BLaER1 treated with 17β-estradiol and CSF1 and Interleukin-3, amounts not matched to agents 10 nM and 100 nM (cell line): ENCODE results near the gene CRPPA.

ENCODE experiments used
- H3K27ac ChIP-seq, 11 experiments: shearing (Covaris generic); formaldehyde crosslinking; 2 replicates each; pipeline ENCODE4 v1.8.1; 2022
- H3K27me3 ChIP-seq, 11 experiments: shearing (Covaris generic); formaldehyde crosslinking; 2 replicates each; pipeline ENCODE4 v1.8.1; 2022
- H3K36me3 ChIP-seq, 11 experiments: shearing (Covaris generic); formaldehyde crosslinking; 2 replicates each; pipeline ENCODE4 v1.8.1; 2022
- H3K4me1 ChIP-seq, 10 experiments: shearing (Covaris generic); formaldehyde crosslinking; 2 replicates each; pipeline ENCODE4 v1.8.1; 2022
- H3K4me2 ChIP-seq, 11 experiments: shearing (Covaris generic); formaldehyde crosslinking; 2 replicates each; pipeline ENCODE4 v1.8.1; 2022
- H3K4me3 ChIP-seq, 10 experiments: shearing (Covaris generic); formaldehyde crosslinking; 2 replicates each; pipeline ENCODE4 v1.8.1; 2022
- H3K9ac ChIP-seq, 11 experiments: shearing (Covaris generic); formaldehyde crosslinking; 2 replicates each; pipeline ENCODE4 v1.8.1; 2022
- H3K9me3 ChIP-seq, 11 experiments: shearing (Covaris generic); formaldehyde crosslinking; replicated peaks in 1 of 11; 2 replicates each; pipeline ENCODE4 v1.8.1; 2022
- H4K20me1 ChIP-seq, 11 experiments: shearing (Covaris generic); formaldehyde crosslinking; 2 replicates each; pipeline ENCODE4 v1.8.1; 2022
- Cebpa-rat ChIP-seq, 11 experiments: shearing (Covaris generic); IDR thresholded peaks; 2 replicates each; pipeline ENCODE4 v1.8.1; 2022

CRPPA gene

GRCh38 chr7:16402940-16403339, 18.4 kb downstream of the CRPPA start:
- H3K4me1 ChIP-seq = peaks cover 0 to 13% (median 2%) of the 10 kb centered on the region in 10 experiments; a peak in 4 of 20 replicates
- peaks cover 0 to 4% (median 0%) of the 10 kb centered on the region in 11 experiments; a peak in 1 of 22 replicates for H4K20me1 ChIP-seq

GRCh38 chr7:16402091-16402490, 19.2 kb downstream of the CRPPA start:
- peaks cover 0 to 58% (median 0%) of the 10 kb centered on the region in 11 experiments; a peak in 7 of 22 replicates for H3K27me3 ChIP-seq
- H3K27ac ChIP-seq = no peak overlapping the region
- peaks cover 54 to 68% (median 61%) of the 10 kb centered on the region in 11 experiments for H3K9me3 ChIP-seq
- TF ChIP-seq Cebpa-rat (IDR thresholded peaks at IDR 0.05) = no peak
- no peak overlapping the region for H3K9ac ChIP-seq
- 0 out of 22 replicates have a peak, but pooled peaks cover 0 to 4% (median 0%) of the 10 kb centered on the region in 11 experiments for H3K36me3 ChIP-seq
- no peak overlapping the region for H3K4me3 ChIP-seq
- peaks cover 0 to 4% (median 0%) of the 10 kb centered on the region in 11 experiments; a peak in 1 of 22 replicates for H4K20me1 ChIP-seq
- no peak overlapping the region for H3K4me2 ChIP-seq
- peaks cover 0 to 13% (median 2%) of the 10 kb centered on the region in 10 experiments; a peak in 4 of 20 replicates for H3K4me1 ChIP-seq

More at GRCh38 chr7:16402940-16403339, 18.4 kb downstream of the CRPPA start:
- Histone ChIP-seq H3K4me3 (no peak overlapping the region), H3K9me3 (peaks cover 45 to 60% (median 53%) of the 10 kb centered on the region in 11 experiments), H3K36me3 (0 out of 22 replicates have a peak, but pooled peaks cover 0 to 4% (median 0%) of the 10 kb centered on the region in 11 experiments), H3K27me3 (peaks cover 0 to 66% (median 0%) of the 10 kb centered on the region in 11 experiments; a peak in 7 of 22 replicates), H3K4me2 (no peak overlapping the region), H3K9ac (no peak overlapping the region), H3K27ac (no peak overlapping the region)
- TF ChIP-seq Cebpa-rat (IDR thresholded peaks at IDR 0.05) = no peak

- peaks cover 0 to 46% (median 0%) of the 10 kb centered on the region in 11 experiments; a peak in 6 of 22 replicates for H3K27me3 ChIP-seq
- peaks cover 60 to 80% (median 67%) of the 10 kb centered on the region in 11 experiments for H3K9me3 ChIP-seq
- no peak overlapping the region for H3K27ac ChIP-seq
- peaks cover 0 to 13% (median 2%) of the 10 kb centered on the region in 10 experiments; a peak in 4 of 20 replicates for H3K4me1 ChIP-seq
- H4K20me1 ChIP-seq = peaks cover 0 to 4% (median 0%) of the 10 kb centered on the region in 11 experiments; a peak in 1 of 22 replicates
- H3K36me3 ChIP-seq = 0 out of 22 replicates have a peak, but pooled peaks cover 0 to 4% (median 0%) of the 10 kb centered on the region in 11 experiments
- H3K4me3 ChIP-seq = no peak overlapping the region
- H3K9ac ChIP-seq = no peak overlapping the region
- no peak for TF ChIP-seq Cebpa-rat (IDR thresholded peaks at IDR 0.05)
- no peak overlapping the region for H3K4me2 ChIP-seq
Observed at GRCh38 chr7:16400893-16401275, 20.5 kb downstream of the CRPPA start.

- Histone ChIP-seq H4K20me1 (peaks cover 0 to 4% (median 0%) of the 10 kb centered on the region in 11 experiments; a peak in 1 of 22 replicates), H3K4me1 (peaks cover 0 to 10% (median 2%) of the 10 kb centered on the region in 10 experiments; a peak in 4 of 20 replicates), H3K4me3 (no peak overlapping the region; a peak in 1 of 20 replicates), H3K27ac (no peak overlapping the region), H3K36me3 (0 out of 22 replicates have a peak, but pooled peaks cover 0 to 4% (median 0%) of the 10 kb centered on the region in 11 experiments), H3K9ac (no peak overlapping the region), H3K9me3 (peaks cover 60 to 83% (median 67%) of the 10 kb centered on the region in 11 experiments), H3K4me2 (no peak overlapping the region), H3K27me3 (peaks cover 0 to 43% (median 0%) of the 10 kb centered on the region in 11 experiments; a peak in 6 of 22 replicates)
- TF ChIP-seq Cebpa-rat (IDR thresholded peaks at IDR 0.05) = no peak
Observed at GRCh38 chr7:16399916-16400892, 21.1 kb downstream of the CRPPA start.

- Histone ChIP-seq H3K4me2 (no peak overlapping the region), H3K27me3 (peaks cover 0 to 49% (median 0%) of the 10 kb centered on the region in 11 experiments; a peak in 6 of 22 replicates), H3K9ac (no peak overlapping the region), H3K27ac (no peak overlapping the region), H4K20me1 (no peaks in the 10 kb centered on the region), H3K9me3 (peaks cover 60 to 89% (median 69%) of the 10 kb centered on the region in 11 experiments), H3K4me1 (peaks cover 0 to 1% (median under 1%) of the 10 kb centered on the region in 10 experiments; a peak in 4 of 20 replicates), H3K36me3 (0 out of 22 replicates have a peak, but pooled peaks cover 0 to 4% (median 0%) of the 10 kb centered on the region in 11 experiments), H3K4me3 (no peak overlapping the region; a peak in 1 of 20 replicates)
- TF ChIP-seq Cebpa-rat (IDR thresholded peaks at IDR 0.05) = no peak
Observed at GRCh38 chr7:16399265-16399831, 22.0 kb downstream of the CRPPA start.

- no peak for TF ChIP-seq Cebpa-rat (IDR thresholded peaks at IDR 0.05)
- H3K9me3 ChIP-seq = peaks cover 61 to 93% (median 72%) of the 10 kb centered on the region in 11 experiments
- no peak overlapping the region; a peak in 2 of 20 replicates for H3K4me3 ChIP-seq
- no peaks in the 10 kb centered on the region for H3K4me1 ChIP-seq
- H3K9ac ChIP-seq = no peak overlapping the region
- 0 out of 22 replicates have a peak, but pooled peaks cover 0 to 4% (median 0%) of the 10 kb centered on the region in 11 experiments for H3K36me3 ChIP-seq
- H3K4me2 ChIP-seq = no peak overlapping the region
- no peaks in the 10 kb centered on the region for H4K20me1 ChIP-seq
- peaks cover 0 to 45% (median 0%) of the 10 kb centered on the region in 11 experiments; a peak in 6 of 22 replicates for H3K27me3 ChIP-seq
- no peak overlapping the region for H3K27ac ChIP-seq
Observed at GRCh38 chr7:16398146-16399017, 23.0 kb downstream of the CRPPA start.

GRCh38 chr7:16397501-16398145, 23.7 kb downstream of the CRPPA start:
- Histone ChIP-seq H3K9ac (no peak overlapping the region), H4K20me1 (no peaks in the 10 kb centered on the region), H3K27me3 (peaks cover 0 to 38% (median 0%) of the 10 kb centered on the region in 11 experiments; a peak in 5 of 22 replicates), H3K27ac (no peak overlapping the region), H3K36me3 (no peaks in the 10 kb centered on the region), H3K4me1 (no peaks in the 10 kb centered on the region), H3K4me2 (no peak overlapping the region), H3K9me3 (peaks cover 53 to 93% (median 67%) of the 10 kb centered on the region in 11 experiments), H3K4me3 (no peak overlapping the region)
- no peak for TF ChIP-seq Cebpa-rat (IDR thresholded peaks at IDR 0.05)
